GM08714 (cell line): ENCODE results near the gene LIPC.

ENCODE experiments used
- H3K4me3 ChIP-seq: fragments of 200-500 bp; sonication (Bioruptor generic); 2 replicates; pipeline ENCODE4 v1.5.1; 2014; ENCODE audit warnings: mild to moderate bottlenecking, low read length, inconsistent platforms
- ZNF274 ChIP-seq: IDR thresholded peaks from 2 replicates; pipeline ENCODE4 v1.6.1; 2012; ENCODE audit warnings: mild to moderate bottlenecking, low read depth, low read length

LIPC gene

GRCh38 chr15:58475573-58476524 is 44.1 kb downstream of the LIPC start:
- no peak overlapping the region for H3K4me3 ChIP-seq
- TF ChIP-seq ZNF274 = no peak

- no peak for TF ChIP-seq ZNF274
- H3K4me3 ChIP-seq = no peak overlapping the region
These were observed 44.9 kb downstream of the LIPC start for GRCh38 chr15:58476525-58477162.

GRCh38 chr15:58477170-58477569 is 45.4 kb downstream of the LIPC start:
- H3K4me3 ChIP-seq = no peak overlapping the region
- no peak for TF ChIP-seq ZNF274

GRCh38 chr15:58478035-58478434 is 46.2 kb downstream of the LIPC start:
- no peak for TF ChIP-seq ZNF274
- no peak overlapping the region for H3K4me3 ChIP-seq

GRCh38 chr15:58478579-58478978 is 46.8 kb downstream of the LIPC start:
- H3K4me3 ChIP-seq = no peak overlapping the region
- no peak for TF ChIP-seq ZNF274

- no peak for TF ChIP-seq ZNF274
- no peak overlapping the region for H3K4me3 ChIP-seq
These were observed 48.1 kb downstream of the LIPC start for GRCh38 chr15:58479941-58480340.

GRCh38 chr15:58483376-58483775 is 51.6 kb downstream of the LIPC start:
- TF ChIP-seq ZNF274 = no peak
- no peak overlapping the region for H3K4me3 ChIP-seq

GRCh38 chr15:58484791-58485600 is 53.2 kb downstream of the LIPC start:
- TF ChIP-seq ZNF274 = no peak
- H3K4me3 ChIP-seq = no peak overlapping the region

GRCh38 chr15:58486062-58486461 is 54.3 kb downstream of the LIPC start:
- no peak for TF ChIP-seq ZNF274
- H3K4me3 ChIP-seq = no peak overlapping the region

- no peak overlapping the region for H3K4me3 ChIP-seq
- no peak for TF ChIP-seq ZNF274
These were observed 54.8 kb downstream of the LIPC start for GRCh38 chr15:58486564-58486963.

GRCh38 chr15:58487041-58487723 is 55.4 kb downstream of the LIPC start:
- H3K4me3 ChIP-seq = no peak overlapping the region
- no peak for TF ChIP-seq ZNF274

- no peak overlapping the region for H3K4me3 ChIP-seq
- TF ChIP-seq ZNF274 = no peak
These were observed 55.9 kb downstream of the LIPC start for GRCh38 chr15:58487724-58488120.

GRCh38 chr15:58489289-58490085 is 57.7 kb downstream of the LIPC start:
- TF ChIP-seq ZNF274 = no peak
- H3K4me3 ChIP-seq = no peak overlapping the region
